Endodermal cell (in vitro differentiated cells): ENCODE results near the gene GTF3C1. TPM values are rescaled to one million over a fixed set of nuclear protein-coding genes. Genes with fewer than 3 reads are reported as not detected.
"Not testable (repeated sequence)": the region's sequence is repeated elsewhere in the genome, so short reads cannot be mapped to it uniquely, and the experiment has no call there.

Experiments
- DNase-seq: peaks from one replicate; pipeline ENCODE4 v3.0.0-alpha.2; 2017
- H3K27ac ChIP-seq: 2 replicates; pipeline ENCODE4 v1.5.1; 2013; ENCODE audit warnings: mild to moderate bottlenecking, low read depth, low read length, moderate library complexity
- H3K27me3 ChIP-seq: 2 replicates; pipeline ENCODE4 v1.6.1; 2013; ENCODE audit warnings: mild to moderate bottlenecking, low read length, moderate library complexity; ENCODE audit not compliant: insufficient read depth, control insufficient read depth, poor library complexity, severe bottlenecking
- H3K36me3 ChIP-seq: 2 replicates; pipeline ENCODE4 v1.7.0; 2013; ENCODE audit warnings: mild to moderate bottlenecking, low read length, moderate library complexity; ENCODE audit not compliant: control insufficient read depth, insufficient read depth
- H3K4me1 ChIP-seq: one replicate; pipeline ENCODE4 v1.7.0; 2013; ENCODE audit warnings: low read length; ENCODE audit not compliant: control insufficient read depth, insufficient read depth
- H3K4me3 ChIP-seq: 2 replicates; pipeline ENCODE4 v1.5.1; 2013; ENCODE audit warnings: mild to moderate bottlenecking, low read length, moderate library complexity
- H3K9ac ChIP-seq: 2 replicates; pipeline ENCODE4 v1.6.1; 2013; ENCODE audit warnings: mild to moderate bottlenecking, low read length, moderate library complexity; ENCODE audit not compliant: poor library complexity, severe bottlenecking; ENCODE audit errors: extremely low read depth
- H3K9me3 ChIP-seq: 2 replicates; pipeline ENCODE4 v1.6.1; 2013; ENCODE audit warnings: mild to moderate bottlenecking, low read length, moderate library complexity; ENCODE audit not compliant: control insufficient read depth
- H3K27ac Mint-ChIP-seq: 2 replicates; pipeline ENCODE4 v1.8.0; 2020; ENCODE audit warnings: mixed read lengths
- H3K27me3 Mint-ChIP-seq: 2 replicates; pipeline ENCODE4 v1.8.0; 2021; ENCODE audit warnings: mild to moderate bottlenecking, mixed read lengths; ENCODE audit not compliant: insufficient read depth
- H3K36me3 Mint-ChIP-seq: 2 replicates; pipeline ENCODE4 v1.8.0; 2020; ENCODE audit warnings: low read depth, mixed read lengths
- H3K4me1 Mint-ChIP-seq: 2 replicates; pipeline ENCODE4 v1.8.0; 2020; ENCODE audit warnings: mixed read lengths
- H3K4me3 Mint-ChIP-seq: 2 replicates; pipeline ENCODE4 v1.8.0; 2020; ENCODE audit warnings: mild to moderate bottlenecking, moderate library complexity, mixed read lengths
- H3K9me3 Mint-ChIP-seq: 2 replicates; pipeline ENCODE4 v1.8.0; 2020; ENCODE audit warnings: mild to moderate bottlenecking, mixed read lengths
- WGBS, 2 experiments: methylation state at CpG; one replicate each; pipeline versions ENCODE4 v1.1.5 to v1.1.7; 2013; ENCODE audit warnings: missing lambda C conversion rate in 2 of 2, mixed read lengths in 1 of 2; ENCODE audit not compliant: insufficient coverage in 1 of 2, insufficient read length in 1 of 2; 5-methylcytosine and 5-hydroxymethylcytosine counted together
- total RNA-seq, 2 donors: library from RNA; stranded (reverse); fragmentation: NEBNext Ultra II Directional in 1 of 2; extraction: Animal tissue kit (Norgen Biotek cat#: 25700) in 1 of 2; gene quantifications; 2 replicates in 1 of 2; 3 replicates in 1 of 2; pipeline ENCODE4 v1.2.1, GENCODE V29; 2021
- TF ChIP-seq, protein P1 (sequence below): fragments of 200-600 bp; sonication (generic); conservative IDR thresholded peaks from 2 replicates; pipeline ENCODE4 v1.5.0; 2021; ENCODE audit warnings: antibody characterized with exemption, mild to moderate bottlenecking

Gene GTF3C1
- total RNA-seq, 2 donors from 2014 or later, result 138 TPM

DNA sequence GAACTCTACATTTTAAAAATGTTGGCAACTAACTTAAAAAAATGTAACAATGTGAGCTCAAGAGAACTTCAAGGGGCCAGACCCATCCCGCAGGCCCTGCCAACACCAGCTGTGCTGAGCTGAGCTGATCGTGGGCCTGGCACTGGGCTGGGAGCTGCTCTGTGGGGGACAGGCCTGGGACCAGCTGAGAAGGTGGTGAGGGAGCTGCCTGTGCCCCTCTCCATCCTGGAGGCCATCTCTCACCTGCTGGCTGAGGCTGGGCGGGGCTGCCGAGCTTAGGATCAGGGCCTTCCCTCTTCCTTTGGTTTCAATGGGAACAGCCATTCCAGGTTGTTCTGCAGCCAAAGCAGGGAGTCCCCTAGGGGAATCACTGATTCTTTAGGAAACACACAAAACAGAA is 89.5 kb downstream of the GTF3C1 start:
- Histone ChIP-seq H3K36me3 (peaks cover 50% of the 10 kb centered on the region), H3K27me3 (no peaks in the 10 kb centered on the region), H3K9ac (no peak overlapping the region), H3K4me3 (no peak overlapping the region), H3K27ac (no peak overlapping the region), H3K9me3 (no peaks in the 10 kb centered on the region), H3K4me1 (no peaks in the 10 kb centered on the region)
- TF ChIP-seq, protein P1, sequence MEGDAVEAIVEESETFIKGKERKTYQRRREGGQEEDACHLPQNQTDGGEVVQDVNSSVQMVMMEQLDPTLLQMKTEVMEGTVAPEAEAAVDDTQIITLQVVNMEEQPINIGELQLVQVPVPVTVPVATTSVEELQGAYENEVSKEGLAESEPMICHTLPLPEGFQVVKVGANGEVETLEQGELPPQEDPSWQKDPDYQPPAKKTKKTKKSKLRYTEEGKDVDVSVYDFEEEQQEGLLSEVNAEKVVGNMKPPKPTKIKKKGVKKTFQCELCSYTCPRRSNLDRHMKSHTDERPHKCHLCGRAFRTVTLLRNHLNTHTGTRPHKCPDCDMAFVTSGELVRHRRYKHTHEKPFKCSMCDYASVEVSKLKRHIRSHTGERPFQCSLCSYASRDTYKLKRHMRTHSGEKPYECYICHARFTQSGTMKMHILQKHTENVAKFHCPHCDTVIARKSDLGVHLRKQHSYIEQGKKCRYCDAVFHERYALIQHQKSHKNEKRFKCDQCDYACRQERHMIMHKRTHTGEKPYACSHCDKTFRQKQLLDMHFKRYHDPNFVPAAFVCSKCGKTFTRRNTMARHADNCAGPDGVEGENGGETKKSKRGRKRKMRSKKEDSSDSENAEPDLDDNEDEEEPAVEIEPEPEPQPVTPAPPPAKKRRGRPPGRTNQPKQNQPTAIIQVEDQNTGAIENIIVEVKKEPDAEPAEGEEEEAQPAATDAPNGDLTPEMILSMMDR, result no peak
- no peak overlapping the region for H3K27ac Mint-ChIP-seq
- no peak overlapping the region for H3K4me3 Mint-ChIP-seq
- H3K27me3 Mint-ChIP-seq, result no peaks in the 10 kb centered on the region
- DNase-seq, result no peak
- no peaks in the 10 kb centered on the region for H3K9me3 Mint-ChIP-seq
- 91 to 100% methylated on average over 2 to 4 of the region's 4 CpGs for WGBS, 2 experiments
- no peaks in the 10 kb centered on the region for H3K4me1 Mint-ChIP-seq
- peaks cover 25% of the 10 kb centered on the region for H3K36me3 Mint-ChIP-seq

GRCh38 chr16:27458987-27459688 is 90.6 kb downstream of the GTF3C1 start:
- Mint-ChIP-seq H3K36me3 (peaks cover 21% of the 10 kb centered on the region), H3K4me1 (no peaks in the 10 kb centered on the region), H3K27me3 (no peaks in the 10 kb centered on the region), H3K4me3 (no peak overlapping the region), H3K9me3 (no peaks in the 10 kb centered on the region), H3K27ac (no peak overlapping the region)
- no peak overlapping the region for H3K4me3 ChIP-seq
- H3K27ac ChIP-seq, result no peak overlapping the region
- H3K9ac ChIP-seq, result no peak overlapping the region
- no peaks in the 10 kb centered on the region for H3K4me1 ChIP-seq
- no peak for DNase-seq
- H3K9me3 ChIP-seq, result no peaks in the 10 kb centered on the region
- H3K27me3 ChIP-seq, result no peaks in the 10 kb centered on the region
- TF ChIP-seq, protein P1, result no peak
- WGBS, 2 experiments, result 88 to 96% methylated on average over 4 to 5 of the region's 5 CpGs
- H3K36me3 ChIP-seq, result peaks cover 39% of the 10 kb centered on the region

DNA sequence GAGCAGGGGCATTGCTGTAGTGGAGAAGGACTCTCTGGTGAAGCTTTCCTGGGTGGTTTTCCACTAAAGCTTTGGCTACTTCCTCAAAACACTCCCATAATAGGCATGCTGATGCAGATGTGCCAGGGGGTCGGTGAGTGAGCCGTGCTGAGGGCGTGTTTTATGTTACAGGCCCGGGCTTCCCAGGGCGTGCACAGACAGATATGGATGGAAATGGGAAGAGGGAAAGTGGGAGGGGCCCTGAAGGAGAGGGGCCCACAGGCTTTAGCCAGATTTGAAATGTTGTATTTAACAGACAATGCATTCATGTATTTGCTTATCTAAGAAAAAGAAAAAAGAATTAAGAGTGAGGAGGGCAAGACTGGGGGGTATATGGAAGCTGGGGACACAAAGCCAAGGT is 91.5 kb downstream of the GTF3C1 start:
- H3K27ac ChIP-seq, result no peak overlapping the region
- no peak overlapping the region for H3K9ac ChIP-seq
- no peak overlapping the region for H3K27ac Mint-ChIP-seq
- TF ChIP-seq, protein P1, result no peak
- no peaks in the 10 kb centered on the region for H3K9me3 Mint-ChIP-seq
- H3K4me1 ChIP-seq, result no peaks in the 10 kb centered on the region
- no peaks in the 10 kb centered on the region for H3K9me3 ChIP-seq
- 90% methylated on average over 5 of the region's 5 CpGs; no CpG with 5 or more reads in 1 of the 2 experiments for WGBS, 2 experiments
- H3K36me3 ChIP-seq, result peaks cover 33% of the 10 kb centered on the region
- no peaks in the 10 kb centered on the region for H3K27me3 ChIP-seq
- DNase-seq, result no peak
- no peak overlapping the region for H3K4me3 ChIP-seq
- H3K27me3 Mint-ChIP-seq, result no peaks in the 10 kb centered on the region
- H3K4me1 Mint-ChIP-seq, result no peaks in the 10 kb centered on the region
- no peak overlapping the region for H3K4me3 Mint-ChIP-seq
- peaks cover 14% of the 10 kb centered on the region for H3K36me3 Mint-ChIP-seq

GRCh38 chr16:27457605-27457900 is 92.2 kb downstream of the GTF3C1 start:
- not testable (repeated sequence) for H3K4me3 ChIP-seq, H3K4me1 Mint-ChIP-seq, H3K4me1 ChIP-seq, H3K27me3 Mint-ChIP-seq, H3K4me3 Mint-ChIP-seq, H3K27me3 ChIP-seq, DNase-seq, H3K9ac ChIP-seq, H3K9me3 Mint-ChIP-seq, H3K27ac Mint-ChIP-seq, H3K9me3 ChIP-seq, H3K27ac ChIP-seq
- peaks cover 26% of the 10 kb centered on the region for H3K36me3 ChIP-seq
- peaks cover 12% of the 10 kb centered on the region for H3K36me3 Mint-ChIP-seq
- 90 to 94% methylated on average over 13 to 17 of the region's 17 CpGs for WGBS, 2 experiments
